GM19043 (cell line): ENCODE results near the gene SKAP1.

ENCODE experiments used
- ATAC-seq: cut with Tn5 transposase; IDR thresholded peaks from one replicate; pipeline ENCODE4 v1.9.1; 2021; ENCODE audit warnings: low read depth; ENCODE audit not compliant: unreplicated experiment

Gene SKAP1

GRCh38 chr17:48429638-48430586 lies at the start of gene SKAP1:
SKAP1 (minus strand) TSS chr17:48430214.
- ATAC-seq = no peak

GRCh38 chr17:48479014-48479402 lies 49.0 kb upstream of the SKAP1 start:
- ATAC-seq = no peak

GRCh38 chr17:48478224-48479013 lies 48.4 kb upstream of the SKAP1 start:
- ATAC-seq = peak; percentile 87

- no peak for ATAC-seq
Observed at GRCh38 chr17:48477221-48477620, 47.2 kb upstream of the SKAP1 start.

- ATAC-seq = no peak
Observed at GRCh38 chr17:48472411-48473281, 42.6 kb upstream of the SKAP1 start.

GRCh38 chr17:48471817-48472410 lies 41.9 kb upstream of the SKAP1 start:
- no peak for ATAC-seq

- ATAC-seq = no peak
Observed at GRCh38 chr17:48470388-48471034, 40.5 kb upstream of the SKAP1 start.

GRCh38 chr17:48469227-48469626 lies 39.2 kb upstream of the SKAP1 start:
- ATAC-seq = no peak

- ATAC-seq = no peak
Observed at GRCh38 chr17:48468299-48468698, 38.3 kb upstream of the SKAP1 start.

- no peak for ATAC-seq
Observed at GRCh38 chr17:48465884-48466283, 35.9 kb upstream of the SKAP1 start.

GRCh38 chr17:48463526-48463925 lies 33.5 kb upstream of the SKAP1 start:
- no peak for ATAC-seq

GRCh38 chr17:48462946-48463345 lies 32.9 kb upstream of the SKAP1 start:
- no peak for ATAC-seq

- no peak for ATAC-seq
Observed at GRCh38 chr17:48460052-48460451, 30.0 kb upstream of the SKAP1 start.

GRCh38 chr17:48459070-48459844 lies 29.2 kb upstream of the SKAP1 start:
- ATAC-seq = no peak

GRCh38 chr17:48457080-48457836 lies 27.2 kb upstream of the SKAP1 start:
- no peak for ATAC-seq

GRCh38 chr17:48456589-48456988 lies 26.6 kb upstream of the SKAP1 start:
- no peak for ATAC-seq

GRCh38 chr17:48455791-48456190 lies 25.8 kb upstream of the SKAP1 start:
- no peak for ATAC-seq

GRCh38 chr17:48453447-48453846 lies 23.4 kb upstream of the SKAP1 start:
- ATAC-seq = no peak
